Activated B cell treated with CpG ODN at 0.5 μM for 24 hours (primary cell): ENCODE measurements around the gene SRSF12. TPM values are rescaled to one million over a fixed set of nuclear protein-coding genes. Genes with fewer than 3 reads are reported as not detected.

Source experiments
- ATAC-seq: fragments of 200-7000 bp; cut with Tn5 transposase; one replicate; pipeline ENCODE4 v1.10.0; 2021; ENCODE audit warnings: low read depth, mild to moderate bottlenecking, moderate library complexity
- CTCF ChIA-PET: fragments of 350-600 bp; sonication (Branson Sonifier 250); formaldehyde crosslinking; loops from one replicate; lab custom pipeline; 2021; ENCODE audit warnings: antibody characterized with exemption; lab: Charles Lee
- POLR2A ChIA-PET: fragments of 350-600 bp; sonication (Branson Sonifier 250); formaldehyde crosslinking; loops from one replicate; lab custom pipeline; 2021; ENCODE audit warnings: antibody characterized with exemption; lab: Charles Lee
- DNase-seq: peaks from one replicate; pipeline ENCODE4 v3.0.0; 2022
- H3K27ac Mint-ChIP-seq: one replicate; pipeline ENCODE4 v1.8.0; 2020; ENCODE audit warnings: mixed read lengths
- H3K27me3 Mint-ChIP-seq: one replicate; pipeline ENCODE4 v1.8.0; 2021; ENCODE audit warnings: mixed read lengths
- H3K36me3 Mint-ChIP-seq: one replicate; pipeline ENCODE4 v1.8.0; 2021; ENCODE audit warnings: low read depth, mixed read lengths
- H3K4me1 Mint-ChIP-seq: one replicate; pipeline ENCODE4 v1.8.0; 2021; ENCODE audit warnings: mixed read lengths
- H3K4me3 Mint-ChIP-seq: one replicate; pipeline ENCODE4 v1.8.0; 2020; ENCODE audit warnings: mild to moderate bottlenecking, mixed read lengths
- H3K9me3 Mint-ChIP-seq: one replicate; pipeline ENCODE4 v1.8.0; 2020; ENCODE audit warnings: mixed read lengths
- intact Hi-C: fragments of 100-400 bp; cut with micrococcal nuclease; formaldehyde crosslinking; loops from one replicate; pipeline ENCODE4 v1.15.1; 2024
- total RNA-seq: library from RNA; stranded (reverse); gene quantifications from 2 replicates; pipeline ENCODE4 v1.2.3, GENCODE V29; 2022
- TF ChIP-seq, protein P1 (sequence below): fragments of 200-600 bp; IDR thresholded peaks from one replicate; pipeline ENCODE4 v1.8.0; 2022; ENCODE audit warnings: antibody characterized with exemption, mild to moderate bottlenecking

SRSF12 gene
- total RNA-seq, 1 donor from 2014 or later: not detected

DNA sequence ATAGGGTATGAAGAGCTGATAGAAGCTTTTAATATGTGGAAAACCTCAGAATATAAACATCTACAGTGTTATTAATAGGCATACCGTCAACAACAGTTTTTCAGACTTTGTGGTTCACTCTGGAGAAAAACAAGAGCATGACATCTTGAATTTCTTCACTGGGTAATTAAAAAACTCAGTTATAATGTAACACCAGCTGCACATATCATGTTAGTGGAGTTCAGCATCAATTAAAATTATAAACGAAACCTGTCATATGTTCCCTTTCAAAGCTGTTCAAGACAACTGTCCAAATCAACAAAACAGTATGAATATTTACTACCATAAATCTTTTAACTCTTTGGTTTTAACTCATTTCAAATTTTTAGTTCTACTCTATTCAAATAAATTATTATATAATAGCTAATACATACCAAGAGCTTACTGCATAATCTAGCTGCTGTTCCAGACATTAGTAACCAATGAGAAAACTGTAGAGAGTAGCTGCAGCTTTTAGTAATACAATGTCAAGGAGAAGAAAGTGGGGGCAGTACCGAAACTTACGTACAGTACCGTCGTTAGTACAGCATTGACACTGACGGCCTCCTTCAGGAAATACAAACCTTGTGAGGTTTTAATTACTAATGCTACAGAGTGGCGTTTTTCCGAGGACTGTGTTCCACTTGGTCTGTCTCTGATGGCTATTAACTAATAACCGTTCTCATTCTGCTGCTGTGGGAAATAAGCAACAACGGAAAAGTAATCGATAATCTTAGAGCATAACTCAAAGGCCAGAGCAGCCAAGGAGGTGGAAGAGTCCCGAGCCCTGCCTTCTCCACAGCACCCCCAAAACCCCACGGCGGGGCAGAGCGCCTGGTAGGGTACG is 27.5 kb upstream of the SRSF12 start:
- TF ChIP-seq, protein P1, sequence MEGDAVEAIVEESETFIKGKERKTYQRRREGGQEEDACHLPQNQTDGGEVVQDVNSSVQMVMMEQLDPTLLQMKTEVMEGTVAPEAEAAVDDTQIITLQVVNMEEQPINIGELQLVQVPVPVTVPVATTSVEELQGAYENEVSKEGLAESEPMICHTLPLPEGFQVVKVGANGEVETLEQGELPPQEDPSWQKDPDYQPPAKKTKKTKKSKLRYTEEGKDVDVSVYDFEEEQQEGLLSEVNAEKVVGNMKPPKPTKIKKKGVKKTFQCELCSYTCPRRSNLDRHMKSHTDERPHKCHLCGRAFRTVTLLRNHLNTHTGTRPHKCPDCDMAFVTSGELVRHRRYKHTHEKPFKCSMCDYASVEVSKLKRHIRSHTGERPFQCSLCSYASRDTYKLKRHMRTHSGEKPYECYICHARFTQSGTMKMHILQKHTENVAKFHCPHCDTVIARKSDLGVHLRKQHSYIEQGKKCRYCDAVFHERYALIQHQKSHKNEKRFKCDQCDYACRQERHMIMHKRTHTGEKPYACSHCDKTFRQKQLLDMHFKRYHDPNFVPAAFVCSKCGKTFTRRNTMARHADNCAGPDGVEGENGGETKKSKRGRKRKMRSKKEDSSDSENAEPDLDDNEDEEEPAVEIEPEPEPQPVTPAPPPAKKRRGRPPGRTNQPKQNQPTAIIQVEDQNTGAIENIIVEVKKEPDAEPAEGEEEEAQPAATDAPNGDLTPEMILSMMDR: no peak
- peak overlapping the region; percentile 90 for H3K4me3 Mint-ChIP-seq
- no peaks in the 10 kb centered on the region for H3K9me3 Mint-ChIP-seq
- POLR2A ChIA-PET: interaction anchor here (0.5 to 4.3 kb wide), 12 partner anchors 9 to 1391 kb away, joined by 3 to 158 read pairs (median 6); partner anchors contain the start of genes LYRM2, PNRC1, RNGTT and UBE2J1
- peaks cover 22% of the 10 kb centered on the region for H3K4me1 Mint-ChIP-seq
- DNase-seq: no peak
- peaks cover 11% of the 10 kb centered on the region for H3K36me3 Mint-ChIP-seq
- H3K27me3 Mint-ChIP-seq: no peaks in the 10 kb centered on the region
- peak; percentile 70 for ATAC-seq
- peak overlapping the region; percentile 92 for H3K27ac Mint-ChIP-seq
- intact Hi-C loops: loop anchor here (1.0 to 2.0 kb wide), 2 partner anchors 163 to 493 kb away; partner anchors contain the start of gene LYRM2
- CTCF ChIA-PET: interaction anchor here (1.0 to 1.7 kb wide), 7 partner anchors 59 to 227 kb away, joined by 3 to 6 read pairs (median 3); partner anchors contain the start of gene PNRC1

DNA sequence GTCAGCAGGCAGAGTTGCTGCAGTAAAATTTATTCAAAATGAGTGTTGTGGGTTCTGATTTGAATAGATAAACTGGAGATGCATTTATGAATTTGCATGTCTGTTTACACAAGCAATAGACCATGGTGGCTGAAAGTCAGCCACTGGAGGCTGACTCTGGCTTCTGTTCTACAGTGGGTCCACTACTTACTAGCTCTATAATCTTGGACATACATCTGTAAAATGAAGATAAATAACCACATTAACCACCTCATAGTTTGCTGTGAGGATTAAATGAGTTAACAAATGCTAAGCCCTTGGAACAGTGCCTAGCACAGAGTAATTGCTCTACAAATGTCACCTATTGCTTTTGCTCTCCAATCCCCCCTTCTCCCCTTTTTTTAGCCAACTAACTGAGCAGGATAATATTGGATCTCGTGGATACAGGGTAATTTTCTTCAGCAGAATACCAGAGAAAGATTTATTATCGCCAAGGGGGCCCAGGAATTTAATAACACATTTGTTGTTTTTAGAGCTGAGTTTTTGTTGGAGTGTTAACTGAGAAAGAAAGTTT is 26.6 kb upstream of the SRSF12 start:
- TF ChIP-seq, protein P1: no peak
- Mint-ChIP-seq H3K27me3 (no peaks in the 10 kb centered on the region), H3K9me3 (no peaks in the 10 kb centered on the region), H3K36me3 (peaks cover 6% of the 10 kb centered on the region), H3K4me3 (no peak overlapping the region), H3K27ac (no peak overlapping the region), H3K4me1 (peaks cover 22% of the 10 kb centered on the region)
- intact Hi-C loops: loop anchor here (2.0 kb wide), 1 partner anchor 494 kb away; the partner anchor contains the start of gene LYRM2
- CTCF ChIA-PET: interaction anchor here (1.0 to 1.7 kb wide), 5 partner anchors 65 to 228 kb away, joined by 3 to 6 read pairs (median 4); no protein-coding TSS in a partner anchor
- DNase-seq (no peak), ATAC-seq (no peak)
- POLR2A ChIA-PET: interaction anchor here (0.5 to 4.3 kb wide), 3 partner anchors 62 to 1390 kb away, joined by 6 to 158 read pairs (median 34); partner anchors contain the start of genes PNRC1 and UBE2J1

DNA sequence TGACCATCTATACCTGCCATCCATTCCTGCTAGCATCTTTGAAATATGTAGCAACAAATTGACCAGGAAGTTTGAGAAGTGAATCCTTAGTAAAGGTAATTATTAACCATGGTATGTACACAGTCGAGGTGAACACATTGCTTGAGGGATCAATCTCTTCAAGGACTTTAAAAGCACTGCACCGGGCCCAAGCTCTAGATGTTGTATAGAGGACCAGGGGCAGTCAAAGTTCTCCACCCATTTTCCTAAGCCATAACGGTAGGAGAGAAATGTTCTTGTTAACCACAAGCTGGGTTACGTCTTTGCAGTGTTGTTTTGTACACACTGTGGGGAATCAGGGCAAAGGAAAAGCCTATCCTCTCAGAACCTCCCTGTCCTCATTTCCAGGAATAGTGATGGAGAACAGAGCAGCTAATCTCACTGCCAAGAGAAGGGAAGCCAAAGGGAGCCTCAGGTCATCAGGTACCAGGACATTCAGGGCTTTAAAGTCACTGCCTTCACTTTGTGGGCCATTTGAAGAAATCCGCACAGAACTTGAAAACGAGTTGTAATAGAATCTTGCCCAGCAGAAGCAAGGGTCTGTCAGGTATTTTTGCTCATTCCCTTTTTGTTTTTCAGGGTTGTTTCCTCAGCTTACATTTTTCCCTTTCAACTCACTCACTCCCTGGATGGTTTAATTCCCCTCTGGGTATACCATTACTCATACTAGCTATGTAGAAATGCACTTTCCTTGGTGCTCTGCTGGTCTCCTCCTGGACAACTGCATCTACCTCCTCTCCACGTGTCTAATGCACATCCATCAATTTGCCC is 22.7 kb upstream of the SRSF12 start:
- POLR2A ChIA-PET: no interaction called here
- Mint-ChIP-seq H3K36me3 (no peaks in the 10 kb centered on the region), H3K9me3 (no peaks in the 10 kb centered on the region), H3K4me3 (no peak overlapping the region), H3K27ac (no peak overlapping the region), H3K4me1 (peaks cover 8% of the 10 kb centered on the region), H3K27me3 (no peaks in the 10 kb centered on the region)
- DNase-seq (no peak), ATAC-seq (no peak)
- CTCF ChIA-PET: no interaction called here
- TF ChIP-seq, protein P1: no peak
- intact Hi-C loops: no loop called here

DNA sequence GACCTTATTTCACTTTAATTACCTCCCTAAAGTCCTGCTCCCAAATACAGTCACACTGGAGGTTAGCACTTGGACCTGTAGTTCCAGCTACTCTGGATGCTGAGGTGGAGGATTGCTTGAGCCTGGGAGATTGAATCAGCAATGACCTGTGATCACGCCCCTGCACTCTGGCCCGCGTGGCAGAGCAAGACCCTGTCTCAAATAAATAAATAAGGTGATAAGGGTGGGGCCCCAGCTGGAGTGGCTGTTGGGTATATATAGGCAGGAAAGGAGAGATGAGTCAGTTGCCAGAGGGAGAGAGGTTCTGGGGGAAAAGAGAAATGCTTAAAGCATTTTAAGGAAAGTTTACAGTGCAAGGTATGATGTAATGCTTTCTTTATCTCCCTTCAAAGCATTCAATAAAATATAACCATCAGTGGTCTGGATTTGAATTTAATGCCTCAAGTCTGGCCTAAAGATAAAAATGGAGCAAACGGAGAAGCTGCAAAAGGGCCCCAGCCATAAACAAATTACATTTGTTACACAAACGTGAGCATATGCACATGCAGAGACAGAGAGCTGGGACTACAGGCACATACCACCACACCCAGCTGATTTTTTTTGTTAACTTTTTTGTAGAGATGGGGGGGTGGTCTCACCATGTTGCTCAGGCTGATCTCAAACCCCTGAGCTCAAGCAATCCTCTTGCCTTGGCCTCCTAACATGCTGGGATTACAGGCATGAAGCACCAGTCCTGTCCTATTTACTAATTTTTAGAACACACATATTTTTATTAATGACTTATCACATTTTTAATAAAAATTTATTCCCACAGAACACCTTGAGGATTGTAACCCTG is 21.9 kb upstream of the SRSF12 start:
- TF ChIP-seq, protein P1: no peak
- Mint-ChIP-seq H3K27me3 (no peaks in the 10 kb centered on the region), H3K9me3 (no peaks in the 10 kb centered on the region), H3K4me1 (peaks cover 3% of the 10 kb centered on the region), H3K36me3 (no peaks in the 10 kb centered on the region), H3K27ac (no peak overlapping the region), H3K4me3 (no peak overlapping the region)
- ChIA-PET CTCF (no interaction called here), POLR2A (no interaction called here)
- intact Hi-C loops: no loop called here
- ATAC-seq (no peak), DNase-seq (no peak)
